ENCODE data around the gene MMEL1.
A peak's percentile ranks its signal among the peaks of the same experiment; 100 is the strongest.
"Not testable (repeated sequence)": the region's sequence is repeated elsewhere in the genome, so short reads cannot be mapped to it uniquely, and the experiment has no call there.

MMEL1 gene

GRCh38 chr1:2582391-2582790 lies 50.4 kb downstream of the MMEL1 start:
- Histone ChIP-seq H3K79me2 (ENCODE audit: control insufficient read depth, insufficient read depth, low read length, poor library complexity) (peaks cover 9% of the 10 kb centered on the region), H3K36me3 (ENCODE audit: control insufficient read depth in 1 of 2, insufficient read depth in 2 of 2, low read length in 2 of 2) (no peaks in the 10 kb centered on the region), H3K4me2 (ENCODE audit: low read length) (no peak overlapping the region), H4K91ac (ENCODE audit: low read depth, low read length) (no peak overlapping the region), H2BK120ac (ENCODE audit: insufficient read depth, low read length, poor library complexity) (no peak overlapping the region), H4K12ac (ENCODE audit: low read depth, low read length) (no peak overlapping the region), H2BK12ac (ENCODE audit: low read length) (no peak overlapping the region), H3K4me3 (ENCODE audit: low read depth, low read length) (no peak overlapping the region), H2AFZ (ENCODE audit: insufficient read depth, low read length, poor library complexity) (no peak overlapping the region), H4K8ac (ENCODE audit: low read depth, low read length) (no peak overlapping the region), H3K4me1 (ENCODE audit: control insufficient read depth in 1 of 2, insufficient read depth in 2 of 2, low read length in 2 of 2) (peaks cover 13 to 19% of the 10 kb centered on the region in 2 experiments), H3K14ac (ENCODE audit: low read length) (no peak overlapping the region), H3K23ac (ENCODE audit: low read length) (no peak overlapping the region), H3K27me3 (ENCODE audit: insufficient read depth, low read length) (peaks cover under 1% of the 10 kb centered on the region), H3K27ac (ENCODE audit: low read depth, low read length) (no peak overlapping the region), H3K79me1 (ENCODE audit: low read length) (peaks cover 16% of the 10 kb centered on the region), H3K9ac (ENCODE audit: low read length) (no peak overlapping the region), H2BK5ac (ENCODE audit: low read depth, low read length, poor library complexity) (no peak overlapping the region), H3K4ac (ENCODE audit: low read depth, low read length) (no peak overlapping the region), H3K9me3 (ENCODE audit: insufficient read depth, low read depth, low read length) (peaks cover 4% of the 10 kb centered on the region), H3K18ac (ENCODE audit: low read length) (no peak overlapping the region), H2AK5ac (ENCODE audit: low read length) (no peak overlapping the region)
- WGBS (ENCODE audit: extremely low coverage, insufficient coverage, insufficient read length), result no CpG with 5 or more reads among the region's 7 CpGs
- DNase-seq, result peak in 1 of 2 donors; percentile 28

DNA sequence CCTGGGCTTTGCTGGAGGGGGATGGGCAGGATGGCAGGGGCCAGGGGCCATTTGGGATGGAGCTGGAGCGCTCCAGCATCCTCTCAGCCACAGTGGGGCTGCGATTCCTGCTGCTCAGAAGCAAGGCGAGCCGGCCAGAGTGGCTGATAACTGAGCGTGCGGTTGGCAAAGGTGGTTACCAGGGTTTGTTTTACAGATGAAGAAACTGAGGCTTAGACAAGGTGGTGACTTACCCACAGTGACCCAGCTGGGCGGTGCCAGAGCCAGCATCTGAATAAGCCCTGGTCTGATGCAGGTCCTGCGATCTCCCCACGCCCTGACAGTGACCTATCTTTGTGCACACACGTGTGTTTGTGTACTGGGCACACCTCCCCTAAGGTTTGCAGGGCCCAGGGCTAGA lies 52.1 kb downstream of the MMEL1 start:
- Histone ChIP-seq H2AFZ (ENCODE audit: insufficient read depth, low read length, poor library complexity) (no peak overlapping the region), H3K4ac (ENCODE audit: low read depth, low read length) (no peak overlapping the region), H2AK5ac (ENCODE audit: low read length) (no peak overlapping the region), H2BK5ac (ENCODE audit: low read depth, low read length, poor library complexity) (no peak overlapping the region), H3K36me3 (ENCODE audit: control insufficient read depth in 1 of 2, insufficient read depth in 2 of 2, low read length in 2 of 2) (no peaks in the 10 kb centered on the region), H3K4me1 (ENCODE audit: control insufficient read depth in 1 of 2, insufficient read depth in 2 of 2, low read length in 2 of 2) (peaks cover 8 to 14% of the 10 kb centered on the region in 2 experiments), H3K4me3 (ENCODE audit: low read depth, low read length) (no peak overlapping the region), H3K79me1 (ENCODE audit: low read length) (peaks cover 2% of the 10 kb centered on the region), H3K18ac (ENCODE audit: low read length) (no peak overlapping the region), H3K23ac (ENCODE audit: low read length) (no peak overlapping the region), H4K12ac (ENCODE audit: low read depth, low read length) (no peak overlapping the region), H4K8ac (ENCODE audit: low read depth, low read length) (no peak overlapping the region), H3K14ac (ENCODE audit: low read length) (no peak overlapping the region), H3K9me3 (ENCODE audit: insufficient read depth, low read depth, low read length) (peaks cover 4% of the 10 kb centered on the region), H2BK120ac (ENCODE audit: insufficient read depth, low read length, poor library complexity) (no peak overlapping the region), H2BK12ac (ENCODE audit: low read length) (no peak overlapping the region), H3K27me3 (ENCODE audit: insufficient read depth, low read length) (no peaks in the 10 kb centered on the region), H3K79me2 (ENCODE audit: control insufficient read depth, insufficient read depth, low read length, poor library complexity) (peaks cover 2% of the 10 kb centered on the region), H3K27ac (ENCODE audit: low read depth, low read length) (no peak overlapping the region), H3K4me2 (ENCODE audit: low read length) (no peak overlapping the region), H4K91ac (ENCODE audit: low read depth, low read length) (no peak overlapping the region), H3K9ac (ENCODE audit: low read length) (no peak overlapping the region)
- no CpG with 5 or more reads among the region's 10 CpGs for WGBS (ENCODE audit: extremely low coverage, insufficient coverage, insufficient read length)
- no peak for DNase-seq

DNA sequence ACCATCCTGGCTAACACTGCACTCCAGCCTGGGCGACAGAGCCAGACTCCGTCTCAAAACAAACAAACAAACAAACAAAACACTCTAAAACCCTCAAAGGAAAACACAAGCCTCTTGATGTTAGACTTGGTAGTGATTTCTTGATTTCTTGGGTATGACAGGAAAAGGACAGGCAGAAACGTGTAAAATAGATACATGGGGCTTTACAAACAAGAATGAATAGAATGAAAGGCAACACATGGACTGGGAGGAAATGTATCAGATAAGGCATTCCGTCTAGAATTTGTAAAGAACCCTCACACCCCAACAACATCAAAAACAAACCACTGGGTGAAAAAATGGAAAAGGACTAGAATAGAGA lies 54.1 kb downstream of the MMEL1 start:
- H3K9ac ChIP-seq (ENCODE audit: low read length), result no peak overlapping the region
- H3K27me3 ChIP-seq (ENCODE audit: insufficient read depth, low read length), result no peaks in the 10 kb centered on the region
- no peak overlapping the region for H4K8ac ChIP-seq (ENCODE audit: low read depth, low read length)
- no peak for DNase-seq
- H3K4me1 ChIP-seq (ENCODE audit: control insufficient read depth in 1 of 2, insufficient read depth in 2 of 2, low read length in 2 of 2), result peaks cover 6 to 7% of the 10 kb centered on the region in 2 experiments
- no peak overlapping the region for H4K91ac ChIP-seq (ENCODE audit: low read depth, low read length)
- no peak overlapping the region for H3K4me2 ChIP-seq (ENCODE audit: low read length)
- no peak overlapping the region for H3K27ac ChIP-seq (ENCODE audit: low read depth, low read length)
- H2BK12ac ChIP-seq (ENCODE audit: low read length), result no peak overlapping the region
- no peak overlapping the region for H2AFZ ChIP-seq (ENCODE audit: insufficient read depth, low read length, poor library complexity)
- H3K79me1 ChIP-seq (ENCODE audit: low read length), result no peaks in the 10 kb centered on the region
- H2AK5ac ChIP-seq (ENCODE audit: low read length), result no peak overlapping the region
- H2BK5ac ChIP-seq (ENCODE audit: low read depth, low read length, poor library complexity), result no peak overlapping the region
- no peak overlapping the region for H3K23ac ChIP-seq (ENCODE audit: low read length)
- no peak overlapping the region for H3K4ac ChIP-seq (ENCODE audit: low read depth, low read length)
- H3K4me3 ChIP-seq (ENCODE audit: low read depth, low read length), result no peak overlapping the region
- no peak overlapping the region for H2BK120ac ChIP-seq (ENCODE audit: insufficient read depth, low read length, poor library complexity)
- no peak overlapping the region for H4K12ac ChIP-seq (ENCODE audit: low read depth, low read length)
- H3K18ac ChIP-seq (ENCODE audit: low read length), result no peak overlapping the region
- H3K36me3 ChIP-seq (ENCODE audit: control insufficient read depth in 1 of 2, insufficient read depth in 2 of 2, low read length in 2 of 2), result no peaks in the 10 kb centered on the region
- no peaks in the 10 kb centered on the region for H3K79me2 ChIP-seq (ENCODE audit: control insufficient read depth, insufficient read depth, low read length, poor library complexity)
- H3K9me3 ChIP-seq (ENCODE audit: insufficient read depth, low read depth, low read length), result peaks cover 4% of the 10 kb centered on the region
- no peak overlapping the region for H3K14ac ChIP-seq (ENCODE audit: low read length)
- no CpG with 5 or more reads among the region's 4 CpGs for WGBS (ENCODE audit: extremely low coverage, insufficient coverage, insufficient read length)

DNA sequence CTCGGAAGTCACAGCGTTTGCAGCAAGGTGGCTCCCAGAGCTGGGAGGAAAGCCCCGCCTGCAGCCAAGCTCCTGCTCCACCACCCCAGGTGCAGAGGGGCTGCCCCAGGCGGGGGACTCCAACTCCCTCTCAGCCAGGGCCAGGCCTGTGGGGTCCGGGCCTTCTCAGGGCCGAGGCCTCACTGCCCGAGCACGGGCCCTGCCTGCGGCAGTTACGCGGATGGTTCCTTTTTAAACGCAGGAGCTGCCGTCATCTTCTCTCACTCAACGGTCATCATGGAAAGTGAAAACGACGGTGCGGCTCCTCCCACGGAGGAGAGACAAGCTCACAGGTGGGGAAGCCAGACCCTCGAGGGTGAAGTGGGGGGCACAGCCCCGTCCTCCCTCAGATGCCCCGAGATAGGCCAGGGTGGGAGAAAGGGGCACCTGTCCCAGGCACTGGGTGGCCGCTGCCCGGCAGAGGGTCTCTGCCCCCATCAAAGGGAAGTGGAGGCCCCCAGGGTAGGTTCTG lies 55.2 kb downstream of the MMEL1 start:
- not testable (repeated sequence) for H3K4me1 ChIP-seq (ENCODE audit: control insufficient read depth in 1 of 2, insufficient read depth in 2 of 2, low read length in 2 of 2); H3K14ac ChIP-seq (ENCODE audit: low read length); H2AK5ac ChIP-seq (ENCODE audit: low read length); H3K9me3 ChIP-seq (ENCODE audit: insufficient read depth, low read depth, low read length); DNase-seq; H3K23ac ChIP-seq (ENCODE audit: low read length); H3K4me2 ChIP-seq (ENCODE audit: low read length); H3K79me1 ChIP-seq (ENCODE audit: low read length); H3K4me3 ChIP-seq (ENCODE audit: low read depth, low read length); H2BK12ac ChIP-seq (ENCODE audit: low read length); H2BK120ac ChIP-seq (ENCODE audit: insufficient read depth, low read length, poor library complexity); H3K9ac ChIP-seq (ENCODE audit: low read length); H3K18ac ChIP-seq (ENCODE audit: low read length); H3K4ac ChIP-seq (ENCODE audit: low read depth, low read length); H3K36me3 ChIP-seq (ENCODE audit: control insufficient read depth in 1 of 2, insufficient read depth in 2 of 2, low read length in 2 of 2); H4K12ac ChIP-seq (ENCODE audit: low read depth, low read length); H3K27me3 ChIP-seq (ENCODE audit: insufficient read depth, low read length); H2AFZ ChIP-seq (ENCODE audit: insufficient read depth, low read length, poor library complexity); H2BK5ac ChIP-seq (ENCODE audit: low read depth, low read length, poor library complexity); H3K27ac ChIP-seq (ENCODE audit: low read depth, low read length); H3K79me2 ChIP-seq (ENCODE audit: control insufficient read depth, insufficient read depth, low read length, poor library complexity)
- Histone ChIP-seq H4K91ac (ENCODE audit: low read depth, low read length) (peak overlapping the region; percentile 2), H4K8ac (ENCODE audit: low read depth, low read length) (peak overlapping the region; percentile 2)
- no CpG with 5 or more reads among the region's 23 CpGs for WGBS (ENCODE audit: extremely low coverage, insufficient coverage, insufficient read length)
